Measurements from ENCODE around the gene C1orf174. TPM values are rescaled to one million over a fixed set of nuclear protein-coding genes. Genes with fewer than 3 reads are reported as not detected.

Gene C1orf174
- total and polyA plus RNA-seq, 2 of the 4 experiments (the other 2 are of a cell fraction), result 26.7 to 45.7 TPM

GRCh38 chr1:3852091-3852490 lies 48.0 kb downstream of the C1orf174 start:
- no peak overlapping the region for H3K56ac ChIP-seq (ENCODE audit: extremely low read depth, insufficient read depth, low read length)

More at GRCh38 chr1:3852091-3852490, 48.0 kb downstream of the C1orf174 start:
- intact Hi-C loops (cut with micrococcal nuclease), result no loop called here
- Histone ChIP-seq H2AK9ac (replicated peaks; ENCODE audit: low read depth, low read length, poor library complexity) (no peak overlapping the region), H4K5ac (ENCODE audit: low read depth, low read length) (no peak overlapping the region), H3K9me3 (ENCODE audit: control insufficient read depth, insufficient read depth, low read length) (no peaks in the 10 kb centered on the region), H3K23ac (ENCODE audit: low read depth, low read length) (no peak overlapping the region), H3K9ac (ENCODE audit: low read depth, low read length) (no peak overlapping the region), H2BK120ac (ENCODE audit: low read depth, low read length) (no peak overlapping the region), H3K36me3 (ENCODE audit: control insufficient read depth, insufficient read depth, low read length) (peaks cover 21% of the 10 kb centered on the region), H3K14ac (replicated peaks; ENCODE audit: low read depth, low read length) (no peak overlapping the region), H4K91ac (ENCODE audit: insufficient read depth, low read depth, low read length) (no peak overlapping the region), H3K27ac (ENCODE audit: insufficient read depth, low read length) (no peak overlapping the region), H2BK5ac (ENCODE audit: low read depth, low read length, poor library complexity, severe bottlenecking) (no peak overlapping the region), H2AK5ac (ENCODE audit: low read depth, low read length) (no peak overlapping the region), H3K27me3 (ENCODE audit: control insufficient read depth, insufficient read depth, low read length) (no peaks in the 10 kb centered on the region), H2BK15ac (ENCODE audit: low read depth, low read length) (no peak overlapping the region), H3K4ac (ENCODE audit: low read depth, low read length) (no peak overlapping the region), H3K9me1 (ENCODE audit: insufficient read depth, low read length) (peaks cover 2% of the 10 kb centered on the region; the same call in 1 of the 2 replicates), H3K4me3 (ENCODE audit: insufficient read depth, low read depth, low read length) (no peak overlapping the region), H3K18ac (ENCODE audit: low read depth, low read length) (no peak overlapping the region), H3K79me1 (ENCODE audit: low read depth in 1 of 2, low read length in 2 of 2) (peaks cover 19 to 21% of the 10 kb centered on the region in 2 experiments), H3K4me1 (ENCODE audit: control insufficient read depth, insufficient read depth, low read length) (peaks cover 2% of the 10 kb centered on the region; the same call in 1 of the 2 replicates), H2BK20ac (ENCODE audit: low read depth, low read length) (no peak overlapping the region), H3K4me2 (ENCODE audit: low read depth, low read length) (no peak overlapping the region), H4K8ac (ENCODE audit: low read depth in 2 of 2, low read length in 2 of 2) (no peak overlapping the region), H2AFZ (replicated peaks; ENCODE audit: low read length, poor library complexity) (no peak overlapping the region), H4K20me1 (ENCODE audit: insufficient read depth, low read length) (peaks cover 3% of the 10 kb centered on the region; the same call in 1 of the 2 replicates)
- BruUV-seq (replicated peaks), result no TSS peak
- no peak for TF ChIP-seq RCOR1 (IDR thresholded peaks at IDR 0.05; ENCODE audit: insufficient replicate concordance, low read length)
- no peak for TF ChIP-seq POLR2A (IDR thresholded peaks at IDR 0.05; ENCODE audit: low read depth, low read length)
- TF ChIP-seq BHLHE40 (IDR thresholded peaks at IDR 0.05; ENCODE audit: low read depth, low read length), result no peak
- no peak for TF ChIP-seq RFX5 (IDR thresholded peaks at IDR 0.05; ENCODE audit: low read depth, low read length)
- no peak for TF ChIP-seq MXI1 (IDR thresholded peaks at IDR 0.05; ENCODE audit: borderline replicate concordance, low read depth, low read length)
- TF ChIP-seq, protein P1, sequence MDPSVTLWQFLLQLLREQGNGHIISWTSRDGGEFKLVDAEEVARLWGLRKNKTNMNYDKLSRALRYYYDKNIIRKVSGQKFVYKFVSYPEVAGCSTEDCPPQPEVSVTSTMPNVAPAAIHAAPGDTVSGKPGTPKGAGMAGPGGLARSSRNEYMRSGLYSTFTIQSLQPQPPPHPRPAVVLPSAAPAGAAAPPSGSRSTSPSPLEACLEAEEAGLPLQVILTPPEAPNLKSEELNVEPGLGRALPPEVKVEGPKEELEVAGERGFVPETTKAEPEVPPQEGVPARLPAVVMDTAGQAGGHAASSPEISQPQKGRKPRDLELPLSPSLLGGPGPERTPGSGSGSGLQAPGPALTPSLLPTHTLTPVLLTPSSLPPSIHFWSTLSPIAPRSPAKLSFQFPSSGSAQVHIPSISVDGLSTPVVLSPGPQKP (IDR thresholded peaks at IDR 0.05; ENCODE audit: borderline replicate concordance, low read depth, low read length), result no peak
- TF ChIP-seq FOS (IDR thresholded peaks at IDR 0.05; ENCODE audit: low read depth, low read length), result no peak
- no peak for TF ChIP-seq CHD1 (IDR thresholded peaks at IDR 0.05; ENCODE audit: low read depth, low read length)
- no peak for TF ChIP-seq CEBPB (IDR thresholded peaks at IDR 0.05; ENCODE audit: low read depth, low read length)
- TF ChIP-seq NFE2L2 (IDR thresholded peaks at IDR 0.05; ENCODE audit: low read depth, low read length), result no peak
- TF ChIP-seq, protein P2, sequence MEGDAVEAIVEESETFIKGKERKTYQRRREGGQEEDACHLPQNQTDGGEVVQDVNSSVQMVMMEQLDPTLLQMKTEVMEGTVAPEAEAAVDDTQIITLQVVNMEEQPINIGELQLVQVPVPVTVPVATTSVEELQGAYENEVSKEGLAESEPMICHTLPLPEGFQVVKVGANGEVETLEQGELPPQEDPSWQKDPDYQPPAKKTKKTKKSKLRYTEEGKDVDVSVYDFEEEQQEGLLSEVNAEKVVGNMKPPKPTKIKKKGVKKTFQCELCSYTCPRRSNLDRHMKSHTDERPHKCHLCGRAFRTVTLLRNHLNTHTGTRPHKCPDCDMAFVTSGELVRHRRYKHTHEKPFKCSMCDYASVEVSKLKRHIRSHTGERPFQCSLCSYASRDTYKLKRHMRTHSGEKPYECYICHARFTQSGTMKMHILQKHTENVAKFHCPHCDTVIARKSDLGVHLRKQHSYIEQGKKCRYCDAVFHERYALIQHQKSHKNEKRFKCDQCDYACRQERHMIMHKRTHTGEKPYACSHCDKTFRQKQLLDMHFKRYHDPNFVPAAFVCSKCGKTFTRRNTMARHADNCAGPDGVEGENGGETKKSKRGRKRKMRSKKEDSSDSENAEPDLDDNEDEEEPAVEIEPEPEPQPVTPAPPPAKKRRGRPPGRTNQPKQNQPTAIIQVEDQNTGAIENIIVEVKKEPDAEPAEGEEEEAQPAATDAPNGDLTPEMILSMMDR (conservative IDR thresholded peaks at IDR 0.05; ENCODE audit: low read depth, low read length), result no peak
- TF ChIP-seq MAZ (IDR thresholded peaks at IDR 0.05; ENCODE audit: borderline replicate concordance, low read depth, low read length), result no peak
- TF ChIP-seq MAFK (IDR thresholded peaks at IDR 0.05; ENCODE audit: low read depth, low read length), result no peak
- no peak for TF ChIP-seq SMC3 (IDR thresholded peaks at IDR 0.05; ENCODE audit: low read depth, low read length)
- TF ChIP-seq USF2 (IDR thresholded peaks at IDR 0.05; ENCODE audit: low read depth, low read length), result no peak
- TF ChIP-seq RAD21 (IDR thresholded peaks at IDR 0.05; ENCODE audit: low read length), result no peak
- ChIA-PET CTCF (no interaction called here), POLR2A (ENCODE audit: unreplicated experiment) (no interaction called here)
- dilution Hi-C loops (cut with HindIII; ENCODE audit: low sequenced_read_pairs, unreplicated experiment), result no loop called here
- 87% methylated on average over 8 of the region's 12 CpGs; no CpG with 5 or more reads in 1 of the 2 experiments for WGBS, 2 experiments (ENCODE audit: extremely low coverage in 2 of 2, insufficient read length in 1 of 2)
- DNase-seq (no peak), ATAC-seq (ENCODE audit: low read depth) (no peak)
- in situ Hi-C loops (cut with MboI; ENCODE audit: low sequenced_read_pairs), result no loop called here

Measured in IMR-90 (cell line).